GM19035 (cell line): ENCODE data around the gene TTLL5.
"Not testable (repeated sequence)": the region's sequence is repeated elsewhere in the genome, so short reads cannot be mapped to it uniquely, and the experiment has no call there.

Experiments used
- ATAC-seq: cut with Tn5 transposase; IDR thresholded peaks from one replicate; pipeline ENCODE4 v1.9.1; 2021; ENCODE audit not compliant: unreplicated experiment

TTLL5 gene

DNA sequence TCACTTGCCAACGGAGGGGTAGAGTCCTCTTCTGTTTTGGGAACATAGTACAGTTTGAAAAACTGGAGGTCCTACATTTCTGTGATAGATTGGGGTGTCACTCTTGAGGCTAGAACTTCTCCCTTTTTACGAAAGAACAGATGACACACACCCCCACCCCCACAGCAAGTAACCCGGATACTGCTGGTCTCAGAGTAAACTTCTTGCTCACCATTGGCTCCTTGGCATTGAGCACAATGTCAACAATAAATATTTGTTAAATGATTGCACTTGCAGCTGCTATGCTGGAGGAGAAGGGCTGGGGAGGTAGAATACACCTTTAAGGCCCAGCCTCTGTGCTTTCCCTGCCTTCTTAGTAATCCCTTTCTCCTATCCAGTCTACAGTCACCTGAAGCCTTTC, 170.9 kb downstream of the TTLL5 start:
- no peak for ATAC-seq

DNA sequence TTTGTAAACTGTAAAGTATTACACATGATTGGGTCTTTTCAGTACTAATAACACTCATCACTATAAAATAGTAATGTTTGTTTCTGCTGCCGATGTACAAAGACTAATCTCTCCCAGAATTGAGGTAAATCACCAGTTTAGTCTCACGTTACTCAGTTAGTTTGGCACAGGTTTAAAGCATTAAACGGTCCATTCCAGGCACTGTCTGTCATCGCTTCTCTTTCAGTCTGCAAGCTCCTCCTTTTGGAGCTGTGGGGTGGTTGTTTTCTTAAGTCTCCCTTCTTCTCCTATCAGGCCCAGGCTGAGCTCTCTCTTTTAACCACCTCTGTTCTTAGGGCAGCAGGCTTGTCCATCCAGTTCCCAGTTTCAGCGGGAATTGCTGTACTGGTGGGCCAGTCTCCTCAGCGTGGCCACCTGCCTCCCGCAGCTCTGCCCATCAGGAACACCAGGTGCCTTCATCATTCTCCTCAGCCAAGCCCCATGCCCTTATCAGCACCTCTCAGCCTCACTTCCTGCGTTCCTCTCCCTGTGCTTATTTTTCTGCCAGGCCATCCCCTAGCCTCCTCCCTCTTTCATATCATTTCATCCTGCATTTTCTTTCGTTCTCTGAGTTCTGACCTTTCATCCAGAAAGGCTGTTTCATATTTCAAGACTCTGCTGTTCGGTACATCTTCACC, 171.7 kb downstream of the TTLL5 start:
- no peak for ATAC-seq

DNA sequence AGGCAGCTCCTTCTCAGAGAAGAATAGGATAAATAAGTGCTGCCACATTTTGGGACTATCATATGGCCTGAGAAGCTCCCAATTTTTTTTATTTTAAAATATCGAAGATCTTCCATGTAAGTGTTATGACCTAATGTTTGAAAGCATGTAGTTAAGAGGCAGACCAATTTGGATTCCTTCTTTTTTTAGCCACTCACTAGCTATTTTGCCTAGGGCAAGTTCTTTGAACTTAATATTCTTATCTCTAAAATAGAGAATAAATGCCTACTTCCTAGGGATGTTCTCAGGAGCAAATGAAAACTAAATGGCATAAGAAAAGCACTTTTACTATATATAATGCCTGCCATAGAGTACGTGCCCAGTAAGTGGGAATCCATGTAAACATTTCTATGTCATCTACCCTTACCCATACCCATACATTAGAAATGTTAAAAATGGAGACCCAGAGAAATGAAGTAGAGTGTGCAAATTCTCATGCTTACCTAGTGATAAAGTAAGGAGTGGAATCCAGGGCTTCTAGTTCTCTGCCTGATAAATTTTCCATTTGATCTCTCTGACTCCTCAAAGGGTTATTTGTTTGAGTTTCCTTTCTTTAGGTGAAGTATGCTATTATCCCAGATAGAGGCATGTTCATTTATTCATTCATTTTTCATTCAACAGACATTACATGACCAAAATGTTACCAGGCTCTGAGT, 172.4 kb downstream of the TTLL5 start:
- ATAC-seq: no peak

DNA sequence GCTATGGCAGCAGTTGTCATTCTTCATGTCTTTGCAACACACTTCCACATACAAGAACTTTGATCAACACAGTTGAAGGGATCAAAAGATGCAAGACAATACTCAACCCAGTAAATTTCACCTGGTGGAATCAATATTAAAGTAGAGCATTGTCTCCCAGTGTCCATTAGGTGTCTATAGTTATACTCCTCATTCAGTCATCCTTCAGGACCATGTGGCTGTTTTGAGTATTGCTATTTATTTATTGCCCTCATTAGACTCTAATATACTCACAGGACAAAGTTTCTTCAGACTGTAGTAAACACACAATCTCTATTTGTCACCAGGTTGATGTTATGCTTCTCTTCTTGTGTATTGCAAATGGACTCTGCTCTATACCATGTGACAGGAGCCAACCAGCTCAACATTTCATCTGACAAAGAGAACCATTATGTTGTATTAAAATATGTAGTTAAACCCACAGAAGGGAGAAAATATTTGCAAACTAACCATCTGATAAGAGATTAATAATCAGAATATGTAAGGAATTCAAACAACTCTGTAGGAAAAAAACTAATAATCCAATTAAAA, 174.2 kb downstream of the TTLL5 start:
- no peak for ATAC-seq

DNA sequence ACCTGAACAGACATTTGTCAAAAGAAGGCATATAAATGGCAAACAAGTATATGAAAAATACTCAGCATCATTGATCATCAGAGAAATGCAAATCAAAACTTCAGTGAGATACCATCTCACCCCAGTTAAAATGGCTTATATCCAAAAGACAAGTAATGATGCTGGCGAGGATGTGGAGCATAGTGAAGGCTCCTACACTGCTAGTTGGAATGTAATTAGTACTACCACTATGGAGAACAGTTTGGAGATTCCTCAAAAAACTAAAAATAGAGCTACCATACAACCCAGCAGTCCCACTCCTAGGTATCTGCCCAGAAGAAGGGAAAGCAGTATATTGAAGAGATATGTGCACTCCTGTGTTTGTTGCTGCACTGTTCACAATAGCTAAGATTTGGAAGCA, 174.7 kb downstream of the TTLL5 start:
- no peak for ATAC-seq

DNA sequence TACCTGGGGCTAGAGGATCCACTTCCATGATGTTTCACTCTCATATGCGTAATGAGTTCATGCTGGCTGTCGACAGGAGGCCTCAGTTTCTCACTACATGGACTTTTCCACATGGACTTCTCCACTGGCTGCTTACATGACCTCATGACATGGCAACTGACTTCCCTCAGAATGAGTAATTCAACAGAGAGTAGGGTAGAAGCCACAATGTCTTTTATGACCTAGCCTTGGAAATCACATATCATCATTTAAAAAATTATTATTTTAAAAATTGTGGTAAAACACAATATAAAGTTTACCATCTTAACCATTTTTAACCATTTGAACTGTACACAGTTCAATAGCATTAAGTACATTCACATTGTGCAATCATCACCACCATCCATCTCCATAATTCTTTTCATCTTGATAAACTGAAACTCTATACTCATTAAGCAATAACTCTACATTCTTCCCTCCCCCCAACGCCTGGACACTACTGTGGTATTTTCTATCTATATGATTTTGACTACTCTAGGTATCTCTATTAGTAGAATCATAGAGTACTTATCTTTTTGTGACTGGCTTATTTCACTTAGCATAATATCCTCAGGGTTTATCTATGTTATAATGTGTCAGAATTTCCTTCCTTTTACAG, 176.2 kb downstream of the TTLL5 start:
- no peak for ATAC-seq

DNA sequence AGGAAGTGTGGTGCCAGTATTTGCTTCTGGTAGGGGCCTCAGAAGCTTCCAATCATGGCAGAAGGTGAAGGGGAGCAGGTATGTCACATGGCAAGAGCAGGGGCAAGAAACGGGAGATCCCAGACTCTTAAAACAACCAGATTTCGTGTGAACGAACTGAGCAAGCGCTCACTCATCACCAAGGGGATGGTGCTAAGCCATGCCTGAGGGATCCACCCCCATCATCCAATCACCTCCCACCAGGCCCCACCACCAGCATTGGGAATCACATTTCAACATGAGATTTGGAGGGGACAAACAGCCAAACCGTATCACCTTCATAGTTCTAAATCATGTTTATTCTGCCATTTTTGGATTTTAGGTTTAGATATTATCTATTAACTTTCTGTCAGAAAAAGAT, 179.9 kb downstream of the TTLL5 start:
- ATAC-seq: no peak

DNA sequence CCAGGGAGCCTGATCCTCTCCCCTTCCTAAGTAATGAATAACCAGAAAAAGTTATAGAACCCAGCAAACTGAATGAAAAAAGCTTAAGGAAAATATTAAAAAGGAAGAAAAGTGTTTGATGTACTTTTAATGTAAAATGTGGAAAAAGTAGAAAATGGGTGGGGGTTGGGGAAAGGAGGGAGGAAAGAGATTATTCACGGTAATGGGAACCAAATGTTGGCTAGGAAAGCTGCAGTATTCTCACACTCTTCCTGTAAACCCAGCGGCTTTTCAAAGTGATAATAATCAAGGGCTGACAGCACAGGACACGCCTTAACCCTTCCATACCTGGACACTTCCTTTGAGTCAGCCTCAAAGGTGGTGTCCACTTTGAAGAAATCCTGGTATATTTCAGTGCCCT, 181.5 kb downstream of the TTLL5 start:
- no peak for ATAC-seq

DNA sequence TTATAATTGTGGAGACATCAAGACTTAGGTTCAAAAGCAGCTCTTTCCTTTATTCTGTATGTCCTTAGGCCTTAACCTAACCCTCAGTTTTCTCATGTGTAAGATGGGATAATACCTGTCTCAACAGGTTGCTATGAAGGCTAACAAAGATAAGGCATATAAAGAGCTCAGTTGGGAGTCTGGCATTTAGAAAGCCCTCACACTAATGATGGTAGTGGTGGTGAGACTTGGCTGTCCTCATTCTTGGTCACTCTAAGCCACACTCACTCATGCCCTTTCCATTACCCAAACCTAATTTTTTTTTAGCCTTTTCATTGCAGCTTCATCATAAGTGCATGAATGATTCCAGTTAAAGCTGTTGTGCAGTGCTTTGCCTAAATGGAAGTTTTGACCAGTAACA, 183.4 kb downstream of the TTLL5 start:
- ATAC-seq: no peak

DNA sequence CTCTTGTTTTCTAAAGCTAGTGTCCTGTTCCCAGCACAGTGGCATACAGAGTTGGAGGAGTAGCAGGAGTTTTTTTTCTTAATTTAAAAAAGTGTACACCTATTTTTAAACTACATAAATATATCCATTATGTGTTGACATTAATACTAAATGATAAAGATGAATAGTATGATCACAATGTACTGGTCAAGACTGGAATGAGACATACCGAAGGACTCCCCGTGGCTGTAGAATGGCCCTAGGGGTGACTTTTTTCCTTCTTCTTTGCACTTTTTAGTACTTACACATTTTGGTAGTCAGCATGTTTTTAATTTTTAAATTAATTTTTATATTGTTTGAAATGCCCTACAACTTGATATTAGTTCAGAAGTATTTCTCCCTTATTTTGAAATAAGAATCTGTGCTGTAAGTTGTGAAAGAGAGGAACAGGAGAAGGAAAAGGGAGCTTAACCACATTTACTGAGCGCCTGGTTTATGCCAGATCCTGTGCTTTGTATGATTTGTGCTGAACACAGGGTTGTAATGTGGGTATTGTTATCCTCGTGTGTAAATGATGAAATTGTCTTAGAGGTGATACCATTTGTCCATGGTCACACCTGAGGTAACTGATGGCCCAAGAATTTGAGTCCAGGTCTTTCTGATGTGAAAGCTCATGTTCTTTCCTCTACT, 184.2 kb downstream of the TTLL5 start:
- ATAC-seq: no peak

DNA sequence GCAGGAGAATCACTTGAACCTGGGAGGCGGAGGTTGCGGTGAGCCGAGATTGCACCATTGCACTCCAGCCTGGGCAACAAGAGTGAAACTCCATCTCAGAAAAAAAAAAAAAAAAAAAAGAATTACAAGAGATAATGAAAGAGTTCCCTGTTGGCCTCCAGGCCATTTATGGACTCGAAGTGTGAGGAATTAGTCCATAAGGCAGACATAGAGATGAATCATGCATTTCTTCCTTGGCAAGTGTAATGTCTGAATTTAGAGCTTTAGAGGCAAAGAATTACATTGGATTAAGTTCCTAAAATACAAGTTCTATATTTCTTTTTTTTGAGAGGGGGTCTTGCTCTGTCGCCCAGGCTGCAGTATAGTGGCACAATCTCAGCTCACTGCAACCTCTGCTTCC, 185.6 kb downstream of the TTLL5 start:
- not testable (repeated sequence) for ATAC-seq

DNA sequence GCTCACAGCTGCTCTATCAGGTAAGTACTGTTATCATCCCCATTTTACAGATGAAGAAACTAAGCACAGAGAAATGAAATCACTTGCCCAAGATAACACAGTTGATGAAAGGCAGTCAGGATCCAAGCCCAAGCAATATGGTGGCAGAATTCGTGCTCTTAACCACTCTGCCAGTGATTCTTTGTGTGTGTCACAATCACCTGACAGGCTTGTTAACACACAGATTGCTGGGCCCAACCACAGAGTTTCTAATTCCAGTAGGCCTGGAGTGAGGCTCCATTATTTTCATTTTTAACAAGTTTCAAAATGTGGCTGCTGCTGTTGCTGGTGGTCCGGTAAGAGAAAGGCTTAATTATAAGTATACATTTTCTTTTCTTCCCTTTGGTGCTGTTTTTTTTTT, 186.5 kb downstream of the TTLL5 start:
- ATAC-seq: no peak

DNA sequence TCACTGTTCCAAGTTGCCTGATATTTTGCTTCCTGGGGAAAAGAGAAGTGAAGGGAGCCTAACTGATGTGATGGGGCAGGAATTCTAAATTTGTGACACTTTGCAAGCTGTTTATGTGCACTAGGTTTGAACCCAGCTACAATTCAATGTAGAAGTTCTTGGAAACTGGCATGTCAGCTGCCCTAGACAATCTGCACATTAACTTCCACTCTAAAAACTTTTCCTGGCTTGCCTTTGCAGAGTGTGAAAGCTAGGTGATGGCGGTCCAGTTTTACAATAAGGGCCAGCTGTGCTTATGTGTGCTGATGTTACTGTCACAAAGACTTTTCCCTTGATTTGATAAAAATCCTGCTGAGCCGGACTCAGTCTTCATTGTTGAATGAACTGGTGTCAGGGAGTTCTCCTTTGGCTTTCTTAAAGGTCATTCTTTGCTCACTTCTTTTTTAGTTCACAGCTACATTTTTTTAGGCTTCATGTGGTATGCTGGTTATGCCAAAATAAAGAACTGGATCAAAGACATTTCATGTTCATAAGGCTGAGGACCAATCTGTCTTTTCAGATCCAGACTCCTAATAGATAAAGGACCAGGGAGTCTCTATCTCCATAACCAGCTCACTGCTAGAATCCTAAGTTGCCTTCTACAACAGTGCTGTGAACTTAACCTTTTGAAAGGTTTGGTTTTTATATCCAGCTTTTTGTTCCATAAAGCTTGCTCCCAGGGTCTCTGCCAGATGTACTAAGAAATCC, 187.3 kb downstream of the TTLL5 start:
- ATAC-seq: no peak

DNA sequence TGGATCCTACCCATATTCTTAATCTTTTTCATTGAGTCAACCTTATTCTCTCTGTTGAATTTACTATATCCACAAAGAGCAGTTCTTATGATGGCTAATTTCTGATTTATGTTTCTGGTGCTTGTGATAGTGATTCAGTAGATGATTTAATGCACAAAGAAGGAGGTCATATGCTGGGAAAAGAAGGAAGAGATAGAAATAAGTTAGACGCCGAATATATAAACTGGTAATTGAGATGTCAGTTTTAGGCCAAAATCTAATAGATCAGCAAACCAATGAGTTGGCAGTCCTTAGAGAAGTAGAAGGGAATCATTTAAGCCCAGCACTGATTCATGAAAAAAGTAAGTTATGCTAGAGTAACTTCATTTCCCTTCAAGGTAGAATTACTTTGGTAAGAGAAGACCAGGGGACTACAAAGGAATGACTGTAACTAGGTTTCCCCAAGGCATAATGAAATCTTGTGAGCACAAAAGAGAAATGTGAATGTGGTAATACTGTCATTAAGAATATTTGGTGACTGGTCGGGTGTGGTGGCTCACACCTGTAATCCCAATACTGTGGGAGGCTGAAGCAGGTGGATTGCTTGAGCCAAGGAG, 188.4 kb downstream of the TTLL5 start:
- ATAC-seq: no peak

DNA sequence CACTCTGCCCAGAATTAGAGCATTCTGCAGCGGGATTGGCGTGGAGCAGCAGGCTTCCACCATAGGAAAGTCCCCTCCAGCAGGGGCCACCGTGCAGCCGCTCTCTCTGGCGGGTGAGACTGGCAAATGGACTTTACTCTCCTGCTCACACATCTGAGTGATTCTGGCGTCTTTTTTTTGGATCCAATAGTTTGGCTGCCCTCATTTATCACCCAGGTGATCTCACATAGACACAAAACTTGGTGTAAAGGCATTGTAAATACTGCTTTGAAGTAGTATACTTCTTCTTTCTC, 190.5 kb downstream of the TTLL5 start:
- ATAC-seq: no peak

DNA sequence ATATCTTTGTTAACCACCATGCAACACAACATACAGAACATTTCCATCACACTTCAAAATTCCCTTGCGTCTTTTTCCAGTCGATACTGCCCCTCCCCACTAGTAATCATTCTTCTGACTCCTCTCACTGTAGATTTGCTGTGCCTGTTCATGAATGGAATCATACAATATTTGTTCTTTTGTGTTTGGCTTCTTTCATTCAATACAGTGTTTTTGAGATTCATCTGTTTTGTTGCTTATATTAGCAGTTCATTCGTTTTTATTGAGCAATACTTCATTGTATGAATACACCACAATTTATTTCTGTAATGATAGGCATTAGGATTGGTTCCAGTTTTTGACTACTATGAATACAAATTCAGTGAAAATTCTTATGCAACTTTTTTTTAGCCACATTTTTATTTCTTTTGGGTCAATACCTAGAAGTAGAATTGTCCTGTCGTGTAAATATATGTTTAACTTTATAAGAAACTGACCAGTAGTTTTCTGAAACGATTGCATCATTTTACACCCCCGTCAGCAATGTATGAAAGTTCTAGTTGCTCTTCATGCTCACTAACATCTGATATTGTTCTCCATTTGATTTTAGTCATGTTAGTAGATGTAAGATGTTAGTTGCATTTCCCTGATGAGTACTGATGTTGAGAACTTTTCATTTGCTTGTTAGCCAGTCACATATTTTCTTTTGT, 193.2 kb downstream of the TTLL5 start:
- ATAC-seq: no peak

DNA sequence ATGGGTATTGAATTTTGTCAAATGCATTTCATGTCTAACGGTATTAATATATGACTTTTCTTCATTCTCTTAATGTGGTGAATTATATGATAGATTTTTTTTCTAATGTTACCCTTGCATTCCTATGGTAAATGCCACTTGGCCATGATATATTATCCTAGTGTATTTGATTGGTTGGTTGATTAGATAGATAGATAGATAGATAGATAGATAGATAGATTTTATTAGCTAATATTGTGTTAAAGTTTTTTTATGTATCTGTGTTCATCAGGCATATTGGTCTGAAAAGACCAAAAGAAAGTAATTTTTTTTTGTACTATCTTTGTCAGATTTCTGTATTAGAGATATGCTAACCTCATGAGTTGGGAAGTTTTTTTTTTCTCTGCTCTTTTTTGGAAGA, 196.2 kb downstream of the TTLL5 start:
- no peak for ATAC-seq

DNA sequence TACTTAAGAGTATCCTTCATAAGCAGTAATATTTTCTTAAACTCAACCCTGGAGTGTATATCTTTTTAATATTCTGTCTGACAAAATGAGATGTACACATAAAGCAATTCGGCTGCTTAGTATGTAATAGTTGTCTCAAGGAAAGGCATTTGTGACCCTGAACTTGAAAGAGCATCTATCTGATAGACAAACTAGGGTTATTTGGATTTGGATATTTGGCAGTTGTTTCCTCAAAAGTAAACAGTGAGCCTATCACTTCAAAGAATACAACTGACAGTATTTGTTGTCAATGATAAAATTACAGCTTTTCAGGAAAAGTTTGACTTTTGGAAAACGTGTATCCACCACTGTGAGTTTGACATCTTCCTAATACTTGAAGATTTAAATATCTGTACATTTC, 197.3 kb downstream of the TTLL5 start:
- no peak for ATAC-seq

DNA sequence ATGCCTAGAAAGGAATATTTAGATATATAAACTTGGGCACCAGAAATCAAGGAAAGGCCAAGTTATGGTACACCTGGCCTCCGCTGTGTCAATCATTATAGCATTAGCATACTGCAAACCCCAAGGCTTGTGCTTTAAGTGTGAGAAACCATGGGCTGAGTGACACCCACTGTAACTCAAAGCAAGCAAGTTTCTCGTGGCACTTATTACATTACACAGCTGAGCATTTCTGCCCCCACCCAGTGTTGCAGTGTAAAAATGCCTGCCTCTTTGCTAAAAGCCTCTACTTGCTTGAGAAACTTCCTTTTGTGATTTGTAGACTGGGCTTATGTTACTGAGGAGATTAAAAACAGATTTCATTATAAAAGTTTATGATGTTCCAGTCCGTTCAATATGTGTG, 198.7 kb downstream of the TTLL5 start:
- ATAC-seq: no peak

DNA sequence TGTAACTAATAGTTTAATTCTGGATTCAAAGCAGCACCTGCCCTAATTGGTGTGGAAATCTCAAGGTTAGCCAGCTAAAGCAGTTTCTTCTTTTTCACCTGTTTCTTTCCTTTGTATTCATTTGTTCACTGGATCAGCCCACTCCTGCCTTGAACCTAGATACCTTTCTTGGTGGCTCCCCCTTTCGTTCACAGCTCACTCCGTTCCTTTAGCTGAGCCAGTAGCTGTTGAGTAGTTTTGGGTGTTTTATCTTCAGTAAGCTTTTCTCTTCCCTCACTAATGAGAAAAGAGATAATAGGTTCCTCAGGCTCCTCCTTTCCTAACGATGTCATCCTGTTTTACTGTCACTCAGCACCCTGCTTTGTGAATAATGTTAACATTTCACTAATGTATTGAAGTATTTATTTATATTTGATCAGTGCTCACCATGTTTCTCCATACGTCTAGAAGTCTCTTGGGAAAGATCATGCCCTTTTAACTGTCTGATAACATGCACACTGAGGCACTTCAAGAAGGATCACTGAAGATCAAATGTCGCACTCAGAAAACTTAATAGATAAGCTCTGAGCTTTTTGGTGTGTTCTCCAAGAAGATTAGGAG, 199.6 kb downstream of the TTLL5 start:
- ATAC-seq: no peak
